DOHH2 (cell line): ENCODE results near the gene ZNF787.

ENCODE experiments used
- H3F3A ChIP-seq: fragments of 200-600 bp; sonication (generic), shearing (Covaris generic); 2 replicates; pipeline ENCODE4 v1.6.0; 2016; ENCODE audit warnings: antibody characterized with exemption, mild to moderate bottlenecking; ENCODE audit not compliant: control insufficient read depth, insufficient read depth
- H3K27ac ChIP-seq: fragments of 200-600 bp; sonication (generic); 2 replicates; pipeline ENCODE4 v1.5.1; 2014; ENCODE audit warnings: low read depth, mild to moderate bottlenecking, low read length, moderate library complexity
- H3K27me3 ChIP-seq: fragments of 200-600 bp; sonication (generic); 2 replicates; pipeline ENCODE4 v1.6.1; 2014; ENCODE audit warnings: mild to moderate bottlenecking, low read length, mixed read lengths; ENCODE audit not compliant: control insufficient read depth
- H3K36me3 ChIP-seq: fragments of 200-600 bp; sonication (generic); 2 replicates; pipeline ENCODE4 v1.6.1; 2014; ENCODE audit warnings: mild to moderate bottlenecking, low read length, moderate library complexity, mixed read lengths; ENCODE audit not compliant: control insufficient read depth
- H3K4me1 ChIP-seq: fragments of 200-600 bp; sonication (generic); 2 replicates; pipeline ENCODE4 v1.6.1; 2014; ENCODE audit warnings: mild to moderate bottlenecking, low read length, mixed read lengths; ENCODE audit not compliant: control insufficient read depth
- H3K4me2 ChIP-seq: fragments of 200-600 bp; sonication (generic); 2 replicates; pipeline ENCODE4 v1.6.0; 2014; ENCODE audit warnings: mild to moderate bottlenecking, low read length, moderate library complexity
- H3K4me3 ChIP-seq: fragments of 200-600 bp; sonication (generic); 2 replicates; pipeline ENCODE4 v1.5.1; 2014; ENCODE audit warnings: mild to moderate bottlenecking, low read length, mixed read lengths
- H3K79me2 ChIP-seq: fragments of 200-600 bp; sonication (generic); 2 replicates; pipeline ENCODE4 v1.6.1; 2014; ENCODE audit warnings: mild to moderate bottlenecking, low read length, mixed read lengths; ENCODE audit not compliant: control insufficient read depth
- H3K9me2 ChIP-seq: fragments of 200-600 bp; sonication (generic); replicated peaks from 2 replicates; pipeline ENCODE4 v1.6.1; 2014; ENCODE audit warnings: mild to moderate bottlenecking, low read length, mixed read lengths; ENCODE audit not compliant: control insufficient read depth
- H3K9me3 ChIP-seq: fragments of 200-600 bp; sonication (generic); 2 replicates; pipeline ENCODE4 v1.6.1; 2014; ENCODE audit warnings: antibody characterized with exemption, low read length, mixed read lengths; ENCODE audit not compliant: control insufficient read depth, insufficient read depth
- H4K20me1 ChIP-seq: fragments of 200-600 bp; sonication (generic); 2 replicates; pipeline ENCODE4 v1.6.0; 2014; ENCODE audit warnings: low read depth, mild to moderate bottlenecking, antibody characterized with exemption, low read length, moderate library complexity; ENCODE audit not compliant: control insufficient read depth, insufficient read depth
- EZH2phosphoT487 ChIP-seq: fragments of 200-600 bp; sonication (generic); IDR thresholded peaks from 2 replicates; pipeline ENCODE4 v1.6.1; 2017; ENCODE audit warnings: borderline replicate concordance, mild to moderate bottlenecking, antibody characterized with exemption, low read length, moderate library complexity, mixed read lengths
- TF ChIP-seq, protein P1 (sequence below): fragments of 200-600 bp; sonication (generic); IDR thresholded peaks from one replicate; pipeline ENCODE4 v1.5.1; 2014; ENCODE audit warnings: antibody characterized with exemption, mild to moderate bottlenecking, low read depth, low read length; ENCODE audit not compliant: poor library complexity, severe bottlenecking

Gene ZNF787

DNA sequence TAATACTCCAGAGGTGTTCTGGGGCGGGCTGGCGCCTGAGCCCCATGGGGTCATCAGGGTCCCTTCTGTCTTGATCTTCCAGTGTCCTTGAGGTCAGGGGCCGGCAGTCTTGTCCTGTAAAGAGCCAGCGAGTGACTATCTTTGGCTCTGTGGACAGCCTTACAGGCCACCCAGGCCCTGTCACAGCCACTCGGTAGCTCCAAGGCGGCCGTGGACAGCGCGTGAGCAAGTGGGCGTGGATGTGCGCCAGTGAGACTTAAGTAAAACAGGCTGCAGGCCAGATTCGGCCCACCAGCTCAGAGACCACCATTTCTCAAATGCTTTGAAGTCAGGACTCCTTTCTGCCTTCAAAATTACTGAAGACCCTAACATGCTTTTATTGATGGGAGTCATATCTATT is 23.7 kb upstream of the ZNF787 start:
- H3F3A ChIP-seq: no peaks in the 10 kb centered on the region
- H3K9me2 ChIP-seq: no peaks in the 10 kb centered on the region
- no peaks in the 10 kb centered on the region for H4K20me1 ChIP-seq
- no peak for TF ChIP-seq EZH2phosphoT487
- TF ChIP-seq, protein P1, sequence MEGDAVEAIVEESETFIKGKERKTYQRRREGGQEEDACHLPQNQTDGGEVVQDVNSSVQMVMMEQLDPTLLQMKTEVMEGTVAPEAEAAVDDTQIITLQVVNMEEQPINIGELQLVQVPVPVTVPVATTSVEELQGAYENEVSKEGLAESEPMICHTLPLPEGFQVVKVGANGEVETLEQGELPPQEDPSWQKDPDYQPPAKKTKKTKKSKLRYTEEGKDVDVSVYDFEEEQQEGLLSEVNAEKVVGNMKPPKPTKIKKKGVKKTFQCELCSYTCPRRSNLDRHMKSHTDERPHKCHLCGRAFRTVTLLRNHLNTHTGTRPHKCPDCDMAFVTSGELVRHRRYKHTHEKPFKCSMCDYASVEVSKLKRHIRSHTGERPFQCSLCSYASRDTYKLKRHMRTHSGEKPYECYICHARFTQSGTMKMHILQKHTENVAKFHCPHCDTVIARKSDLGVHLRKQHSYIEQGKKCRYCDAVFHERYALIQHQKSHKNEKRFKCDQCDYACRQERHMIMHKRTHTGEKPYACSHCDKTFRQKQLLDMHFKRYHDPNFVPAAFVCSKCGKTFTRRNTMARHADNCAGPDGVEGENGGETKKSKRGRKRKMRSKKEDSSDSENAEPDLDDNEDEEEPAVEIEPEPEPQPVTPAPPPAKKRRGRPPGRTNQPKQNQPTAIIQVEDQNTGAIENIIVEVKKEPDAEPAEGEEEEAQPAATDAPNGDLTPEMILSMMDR: no peak
- peaks cover 15% of the 10 kb centered on the region for H3K4me1 ChIP-seq
- no peaks in the 10 kb centered on the region for H3K9me3 ChIP-seq
- H3K36me3 ChIP-seq: peaks cover 18% of the 10 kb centered on the region
- H3K27ac ChIP-seq: no peak overlapping the region
- H3K4me2 ChIP-seq: no peak overlapping the region
- no peak overlapping the region for H3K4me3 ChIP-seq
- H3K27me3 ChIP-seq: no peaks in the 10 kb centered on the region
- peaks cover 51% of the 10 kb centered on the region for H3K79me2 ChIP-seq

- no peak overlapping the region for H3K27ac ChIP-seq
- no peaks in the 10 kb centered on the region for H3F3A ChIP-seq
- H3K27me3 ChIP-seq: no peaks in the 10 kb centered on the region
- H3K4me3 ChIP-seq: no peak overlapping the region
- peaks cover 18% of the 10 kb centered on the region for H3K4me1 ChIP-seq
- no peaks in the 10 kb centered on the region for H4K20me1 ChIP-seq
- no peaks in the 10 kb centered on the region for H3K9me2 ChIP-seq
- H3K4me2 ChIP-seq: no peak overlapping the region
- H3K79me2 ChIP-seq: peaks cover 49% of the 10 kb centered on the region
- H3K9me3 ChIP-seq: no peaks in the 10 kb centered on the region
- TF ChIP-seq, protein P1: no peak
- no peak for TF ChIP-seq EZH2phosphoT487
- peaks cover 15% of the 10 kb centered on the region for H3K36me3 ChIP-seq
Observed at GRCh38 chr19:56144376-56144775, 23.3 kb upstream of the ZNF787 start.

GRCh38 chr19:56142897-56143434 is 21.9 kb upstream of the ZNF787 start:
- no peaks in the 10 kb centered on the region for H4K20me1 ChIP-seq
- no peak overlapping the region for H3K27ac ChIP-seq
- H3K4me3 ChIP-seq: no peak overlapping the region

More at GRCh38 chr19:56142897-56143434, 21.9 kb upstream of the ZNF787 start:
- H3K4me2 ChIP-seq: no peak overlapping the region
- no peaks in the 10 kb centered on the region for H3K27me3 ChIP-seq
- H3K9me2 ChIP-seq: no peaks in the 10 kb centered on the region
- no peak for TF ChIP-seq EZH2phosphoT487
- TF ChIP-seq, protein P1: no peak
- peaks cover 13% of the 10 kb centered on the region for H3K36me3 ChIP-seq
- H3K4me1 ChIP-seq: peaks cover 18% of the 10 kb centered on the region
- peaks cover 49% of the 10 kb centered on the region for H3K79me2 ChIP-seq
- H3F3A ChIP-seq: no peaks in the 10 kb centered on the region
- H3K9me3 ChIP-seq: no peaks in the 10 kb centered on the region
